Endothelial cell of umbilical vein (primary cell): ENCODE measurements around the gene CREG2. TPM values are rescaled to one million over a fixed set of nuclear protein-coding genes. Genes with fewer than 3 reads are reported as not detected.

Source experiments
- BruUV-seq: library from RNA; stranded (reverse); fragments of 400-500 nt; replicated peaks from 2 replicates; lab custom pipeline; 2021; lab: Mats Ljungman, UMichigan
- CTCF ChIA-PET: fragments of 300-600, 350-600 bp; sonication (Branson Sonifier 250); formaldehyde crosslinking; loops from one replicate; lab custom pipeline; 2021; ENCODE audit warnings: antibody characterized with exemption, inconsistent platforms; lab: Charles Lee
- POLR2A ChIA-PET: fragments of 300-600, 350-600 bp; sonication (Branson Sonifier 250); formaldehyde crosslinking; loops from one replicate; lab custom pipeline; 2021; ENCODE audit warnings: antibody characterized with exemption, inconsistent platforms; lab: Charles Lee
- DNase-seq: peaks from one replicate; pipeline ENCODE4 v3.0.0-alpha.2; 2011; ENCODE audit warnings: low read depth, low spot score
- FAIRE-seq: peaks from 2 replicates; lab custom pipeline; 2011; peaks lifted over from hg19 to GRCh38; lab: Jason Lieb, UNC
- H2AFZ ChIP-seq: 2 replicates; pipeline ENCODE4 v1.6.0; 2012; ENCODE audit warnings: low read depth, low read length, control low read depth, inconsistent platforms
- H3K27ac ChIP-seq: 2 replicates; pipeline ENCODE4 v1.5.1; 2011; ENCODE audit warnings: low read depth, mild to moderate bottlenecking, control low read depth, low read length, moderate library complexity; ENCODE audit not compliant: insufficient read depth
- H3K27me3 ChIP-seq, 2 experiments: 2 replicates each; pipeline versions ENCODE4 v1.6.0 to v1.6.1; 2011; ENCODE audit warnings: low read length in 2 of 2, mixed read lengths in 1 of 2; ENCODE audit not compliant: control insufficient read depth in 2 of 2, insufficient read depth in 2 of 2
- H3K36me3 ChIP-seq, 2 experiments: 2 replicates in 1 of 2; 3 replicates in 1 of 2; pipeline ENCODE4 v1.5.1; 2011; ENCODE audit warnings: low read length in 2 of 2, mild to moderate bottlenecking in 1 of 2, moderate library complexity in 1 of 2; ENCODE audit not compliant: control insufficient read depth in 2 of 2, insufficient read depth in 2 of 2; ENCODE audit errors: extremely low read depth in 1 of 2
- H3K4me1 ChIP-seq: 3 replicates; pipeline ENCODE4 v1.5.1; 2011; ENCODE audit warnings: mild to moderate bottlenecking, low read length; ENCODE audit not compliant: control insufficient read depth, insufficient read depth; ENCODE audit errors: extremely low read depth
- H3K4me2 ChIP-seq: 2 replicates; pipeline ENCODE4 v1.6.1; 2011; ENCODE audit warnings: low read length, control low read depth, mixed read lengths; ENCODE audit not compliant: insufficient read depth
- H3K4me3 ChIP-seq, 3 experiments: fragments of 200-600 bp in 1 of 3; sonication (generic), shearing (Covaris generic) in 1 of 3; replicated peaks in 1 of 3; 2 replicates each; pipeline ENCODE4 v1.5.1; 2011 to 2016; ENCODE audit warnings: control low read depth in 3 of 3, low read length in 3 of 3, mild to moderate bottlenecking in 2 of 3, inconsistent platforms in 1 of 3, low read depth in 1 of 3, moderate library complexity in 1 of 3; ENCODE audit not compliant: insufficient read depth in 1 of 3
- H3K79me2 ChIP-seq: 2 replicates; pipeline ENCODE4 v1.6.0; 2012; ENCODE audit warnings: low read length, inconsistent platforms; ENCODE audit not compliant: control insufficient read depth, insufficient read depth
- H3K9ac ChIP-seq: replicated peaks from 2 replicates; pipeline ENCODE3; 2011; ENCODE audit warnings: low read length, control low read depth; ENCODE audit not compliant: insufficient read depth; ENCODE audit errors: extremely low read depth
- H3K9me1 ChIP-seq: replicated peaks from 3 replicates; pipeline ENCODE4 v1.6.0; 2011; ENCODE audit warnings: mild to moderate bottlenecking, low read length; ENCODE audit not compliant: control insufficient read depth, insufficient read depth; ENCODE audit errors: extremely low read depth
- H3K9me3 ChIP-seq: replicated peaks from 2 replicates; pipeline ENCODE4 v1.5.1; 2012; ENCODE audit warnings: low read length, inconsistent platforms; ENCODE audit not compliant: control insufficient read depth, insufficient read depth
- H4K20me1 ChIP-seq: replicated peaks from 2 replicates; pipeline ENCODE3; 2011; ENCODE audit warnings: mild to moderate bottlenecking, low read length; ENCODE audit not compliant: control insufficient read depth, insufficient read depth; ENCODE audit errors: extremely low read depth
- CTCF ChIP-seq, 2 donors: IDR thresholded peaks; 1 replicate in 1 of 2; 2 replicates in 1 of 2; pipeline ENCODE4 v1.5.1; 2011; ENCODE audit warnings: low read length in 2 of 2, mild to moderate bottlenecking in 2 of 2, moderate library complexity in 2 of 2, control low read depth in 1 of 2, inconsistent platforms in 1 of 2, low read depth in 1 of 2; ENCODE audit not compliant: insufficient read depth in 1 of 2; ENCODE audit errors: extremely low read depth in 1 of 2
- EZH2 ChIP-seq: IDR thresholded peaks from 2 replicates; pipeline ENCODE4 v1.6.1; 2012; ENCODE audit warnings: borderline replicate concordance, low read depth, mild to moderate bottlenecking, moderate library complexity, low read length, inconsistent platforms; ENCODE audit not compliant: severe bottlenecking
- FOS ChIP-seq: IDR thresholded peaks from 2 replicates; pipeline ENCODE4 v1.6.1; 2011; ENCODE audit warnings: mild to moderate bottlenecking, low read length, moderate library complexity, borderline replicate concordance; ENCODE audit not compliant: insufficient read depth
- GATA2 ChIP-seq: IDR thresholded peaks from 2 replicates; pipeline ENCODE4 v1.7.0; 2011; ENCODE audit warnings: low read depth, mild to moderate bottlenecking, moderate library complexity, mixed read lengths, low read length; ENCODE audit not compliant: insufficient read length, insufficient read depth
- JUN ChIP-seq: IDR thresholded peaks from 2 replicates; pipeline ENCODE4 v1.6.1; 2011; ENCODE audit warnings: borderline replicate concordance, low read depth; ENCODE audit not compliant: insufficient read length, insufficient read depth
- MAX ChIP-seq: IDR thresholded peaks from 2 replicates; pipeline ENCODE4 v1.6.1; 2011; ENCODE audit not compliant: insufficient read depth, insufficient read length
- MYC ChIP-seq: IDR thresholded peaks from one replicate; pipeline ENCODE4 v1.6.1; 2011; ENCODE audit warnings: mild to moderate bottlenecking, low read depth, low read length
- POLR2A ChIP-seq: IDR thresholded peaks from 2 replicates; pipeline ENCODE4 v1.6.1; 2012; ENCODE audit warnings: low read depth, mild to moderate bottlenecking, control low read depth, low read length
- POLR2AphosphoS5 ChIP-seq: IDR thresholded peaks from 2 replicates; pipeline ENCODE4 v1.6.1; 2012; ENCODE audit warnings: low read depth, mild to moderate bottlenecking, control low read depth, low read length, moderate library complexity; ENCODE audit not compliant: insufficient read depth
- dilution Hi-C: fragments of 300-500 bp; cut with MboI; formaldehyde crosslinking; loops from one replicate; pipeline ENCODE4 v1.15.0; 2019; ENCODE audit warnings: low sequenced_read_pairs; ENCODE audit not compliant: extremely low pct_ligation_motif_present
- intact Hi-C: fragments of 100-400 bp; cut with micrococcal nuclease; formaldehyde crosslinking; loops from one replicate; pipeline ENCODE4 v1.10.0; 2022
- polyA plus RNA-seq, 4 experiments: library from polyadenylated mRNA; depleted of rRNA in 3 of 4; stranded (reverse) in 3 of 4; unstranded in 1 of 4; fragments of >200 nt; gene quantifications; 2 replicates each; pipeline versions ENCODE4 v1.2.1 to v1.2.3, GENCODE V29; 2011 to 2012; ENCODE audit warnings: missing spikeins in 1 of 4
- total RNA-seq: library from RNA; stranded (reverse); gene quantifications from 2 replicates; pipeline ENCODE4 v1.2.3, GENCODE V29; 2021

Gene CREG2
- total and polyA plus RNA-seq, 2 donors (not counting 3 experiments of a cell fraction or from before 2014, with no cell fraction given): 0.48 to 2.0 TPM

GRCh38 chr2:101426822-101427221, 39.5 kb upstream of the CREG2 start:
- FAIRE-seq: no peak
- Histone ChIP-seq H3K79me2 (no peaks in the 10 kb centered on the region), H3K9me3 (no peaks in the 10 kb centered on the region), H3K4me1 (no peaks in the 10 kb centered on the region), H3K36me3 (no peaks in the 10 kb centered on the region), H3K27me3 (no peaks in the 10 kb centered on the region), H4K20me1 (no peaks in the 10 kb centered on the region), H2AFZ (no peak overlapping the region), H3K9ac (no peak overlapping the region), H3K9me1 (no peaks in the 10 kb centered on the region), H3K27ac (no peak overlapping the region), H3K4me2 (no peak overlapping the region), H3K4me3 (no peak overlapping the region)
- ChIA-PET CTCF (no interaction called here), POLR2A (no interaction called here)
- TF ChIP-seq JUN (no peak), MAX (no peak), GATA2 (no peak), FOS (no peak), POLR2AphosphoS5 (no peak), MYC (no peak), EZH2 (no peak), CTCF (IDR thresholded peaks at IDR 0.05; ENCODE audit: extremely low read depth in 1 of 2, insufficient read depth in 1 of 2, low read depth in 1 of 2, low read length in 2 of 2) (no peak), POLR2A (no peak)
- DNase-seq: no peak
- dilution Hi-C loops (no loop called here), intact Hi-C loops (no loop called here)
- BruUV-seq: no TSS peak
